GM18520 (cell line): ENCODE data around the gene PLEKHO1.

Source experiments
- ATAC-seq: cut with Tn5 transposase; IDR thresholded peaks from one replicate; pipeline ENCODE4 v1.9.1; 2021; ENCODE audit not compliant: unreplicated experiment

The PLEKHO1 gene

GRCh38 chr1:150148837-150149270, 862 bp upstream of the PLEKHO1 start:
- no peak for ATAC-seq

GRCh38 chr1:150150133-150151021, 661 bp downstream of the PLEKHO1 start:
- no peak for ATAC-seq

- ATAC-seq, result no peak
Measured at GRCh38 chr1:150151291-150152181, 1.8 kb downstream of the PLEKHO1 start.

GRCh38 chr1:150152182-150152536, 2.4 kb downstream of the PLEKHO1 start:
- no peak for ATAC-seq

- no peak for ATAC-seq
Measured at GRCh38 chr1:150152772-150153456, 3.2 kb downstream of the PLEKHO1 start.

GRCh38 chr1:150154143-150154542, 4.4 kb downstream of the PLEKHO1 start:
- ATAC-seq, result no peak

GRCh38 chr1:150155413-150156071, 5.8 kb downstream of the PLEKHO1 start:
- ATAC-seq, result no peak

GRCh38 chr1:150156868-150157603, 7.3 kb downstream of the PLEKHO1 start:
- ATAC-seq, result no peak

- ATAC-seq, result no peak
Measured at GRCh38 chr1:150159550-150159949, 9.8 kb downstream of the PLEKHO1 start.

GRCh38 chr1:150160964-150161621, 11.4 kb downstream of the PLEKHO1 start:
- no peak for ATAC-seq

- ATAC-seq, result no peak
Measured at GRCh38 chr1:150161747-150162581, 12.2 kb downstream of the PLEKHO1 start.

GRCh38 chr1:150162582-150162861, 12.8 kb downstream of the PLEKHO1 start:
- ATAC-seq, result no peak

- no peak for ATAC-seq
Measured at GRCh38 chr1:150162862-150163706, 13.4 kb downstream of the PLEKHO1 start.

- ATAC-seq, result no peak
Measured at GRCh38 chr1:150164224-150164623, 14.5 kb downstream of the PLEKHO1 start.

GRCh38 chr1:150164779-150165178, 15.1 kb downstream of the PLEKHO1 start:
- no peak for ATAC-seq

- ATAC-seq, result no peak
Measured at GRCh38 chr1:150165622-150166612, 16.2 kb downstream of the PLEKHO1 start.
